ENCODE data around the gene RNF150.

Gene RNF150

GRCh38 chr4:141057582-141057981 is 75.7 kb downstream of the RNF150 start:
- TF ChIP-seq ZNF362 (tag by site-specific recombination; IDR thresholded peaks at IDR 0.05): no peak
- no peak for TF ChIP-seq OVOL3 (tag by site-specific recombination; IDR thresholded peaks at IDR 0.05)
- no peak for TF ChIP-seq ZBTB48 (tag by site-specific recombination; IDR thresholded peaks at IDR 0.05)
- H3K36me3 ChIP-seq (ENCODE audit: control insufficient read depth in 2 of 2, insufficient read depth in 1 of 2, low read length in 2 of 2): no peaks in the 10 kb centered on the region
- H3K4me1 ChIP-seq (ENCODE audit: control insufficient read depth, insufficient read depth, low read length): no peaks in the 10 kb centered on the region
- POLR2A ChIA-PET: no interaction called here
- H3K27ac ChIP-seq (ENCODE audit: extremely low read depth, low read depth, low read length): no peak overlapping the region
- H3K4me3 ChIP-seq (ENCODE audit: low read depth, low read length): no peak overlapping the region
- CTCF ChIA-PET: no interaction called here
- H3K9me3 ChIP-seq (ENCODE audit: control insufficient read depth, insufficient read depth, low read depth, low read length): no peaks in the 10 kb centered on the region

GRCh38 chr4:141056473-141056872 is 76.8 kb downstream of the RNF150 start:
- Histone ChIP-seq H3K36me3 (ENCODE audit: control insufficient read depth in 2 of 2, insufficient read depth in 1 of 2, low read length in 2 of 2) (no peaks in the 10 kb centered on the region), H3K4me3 (ENCODE audit: low read depth, low read length) (no peak overlapping the region), H3K9me3 (ENCODE audit: control insufficient read depth, insufficient read depth, low read depth, low read length) (no peaks in the 10 kb centered on the region), H3K27ac (ENCODE audit: extremely low read depth, low read depth, low read length) (no peak overlapping the region), H3K4me1 (ENCODE audit: control insufficient read depth, insufficient read depth, low read length) (no peaks in the 10 kb centered on the region)
- no peak for TF ChIP-seq ZNF654 (tag by site-specific recombination; IDR thresholded peaks at IDR 0.05; ENCODE audit: low read depth)
- no peak for TF ChIP-seq KLF10 (tag by site-specific recombination; IDR thresholded peaks at IDR 0.05)
- no peak for TF ChIP-seq FEZF1 (tag by site-specific recombination; IDR thresholded peaks at IDR 0.05)
- TF ChIP-seq, protein P1, sequence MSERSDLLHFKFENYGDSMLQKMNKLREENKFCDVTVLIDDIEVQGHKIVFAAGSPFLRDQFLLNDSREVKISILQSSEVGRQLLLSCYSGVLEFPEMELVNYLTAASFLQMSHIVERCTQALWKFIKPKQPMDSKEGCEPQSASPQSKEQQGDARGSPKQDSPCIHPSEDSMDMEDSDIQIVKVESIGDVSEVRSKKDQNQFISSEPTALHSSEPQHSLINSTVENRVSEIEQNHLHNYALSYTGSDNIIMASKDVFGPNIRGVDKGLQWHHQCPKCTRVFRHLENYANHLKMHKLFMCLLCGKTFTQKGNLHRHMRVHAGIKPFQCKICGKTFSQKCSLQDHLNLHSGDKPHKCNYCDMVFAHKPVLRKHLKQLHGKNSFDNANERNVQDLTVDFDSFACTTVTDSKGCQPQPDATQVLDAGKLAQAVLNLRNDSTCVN (tag by site-specific recombination; optimal IDR thresholded peaks at IDR 0.05): no peak
- TF ChIP-seq ZNF362 (tag by site-specific recombination; IDR thresholded peaks at IDR 0.05): no peak
- TF ChIP-seq ZBTB11 (tag by site-specific recombination; conservative IDR thresholded peaks at IDR 0.05; ENCODE audit: low read depth): no peak
- no peak for TF ChIP-seq ZNF184 (tag by site-specific recombination; IDR thresholded peaks at IDR 0.05)
- TF ChIP-seq ZNF394 (tag by site-specific recombination; IDR thresholded peaks at IDR 0.05; ENCODE audit: borderline replicate concordance): no peak
- TF ChIP-seq ZNF837 (tag by site-specific recombination; IDR thresholded peaks at IDR 0.05): no peak
- TF ChIP-seq TRIM28 (IDR thresholded peaks at IDR 0.05; ENCODE audit: borderline replicate concordance, low read length): no peak
- no peak for TF ChIP-seq ZNF175 (tag by site-specific recombination; IDR thresholded peaks at IDR 0.05)
- no peak for TF ChIP-seq BCL6B (tag by site-specific recombination; IDR thresholded peaks at IDR 0.05)
- ChIA-PET POLR2A (no interaction called here), CTCF (interaction anchor here (0.5 kb wide), 1 partner anchor 697 kb away, joined by 4 read pairs; no protein-coding TSS in a partner anchor)
